Spleen (tissue), 11 donors: ENCODE data around the gene THAP7. TPM values are rescaled to one million over a fixed set of nuclear protein-coding genes. Genes with fewer than 3 reads are reported as not detected.
"Not testable (repeated sequence)": the region's sequence is repeated elsewhere in the genome, so short reads cannot be mapped to it uniquely, and the experiment has no call there.

Source experiments
- DNase-seq: peaks from one replicate; pipeline ENCODE4 v3.0.0-alpha.2; 2020
- H3K27ac ChIP-seq, 8 donors: fragments of 200-600 bp; sonication (generic) in 7 of 8; 1 replicate in 4 of 8; 2 replicates in 4 of 8; pipeline versions ENCODE4 v1.5.0 to v1.8.0; 2016 to 2021; ENCODE audit warnings: inconsistent platforms in 4 of 8, mild to moderate bottlenecking in 4 of 8, moderate library complexity in 1 of 8
- H3K27me3 ChIP-seq, 7 donors: fragments of 200-600 bp; sonication (generic) in 6 of 7; replicated peaks in 1 of 7; 1 replicate in 4 of 7; 2 replicates in 3 of 7; pipeline versions ENCODE4 v1.5.0 to v1.8.0; 2016 to 2021; ENCODE audit warnings: inconsistent platforms in 3 of 7, mild to moderate bottlenecking in 1 of 7
- H3K36me3 ChIP-seq, 6 donors: fragments of 200-600 bp; sonication (generic) in 5 of 6; 1 replicate in 4 of 6; 2 replicates in 2 of 6; pipeline versions ENCODE4 v1.5.0 to v1.8.0; 2016 to 2021; ENCODE audit warnings: inconsistent platforms in 2 of 6
- H3K4me1 ChIP-seq, 6 donors: fragments of 200-600 bp; sonication (generic) in 5 of 6; 1 replicate in 3 of 6; 2 replicates in 3 of 6; pipeline versions ENCODE4 v1.5.0 to v1.8.0; 2016 to 2021; ENCODE audit warnings: inconsistent platforms in 3 of 6
- H3K4me3 ChIP-seq, 8 donors: fragments of 200-600 bp; sonication (generic) in 7 of 8; 1 replicate in 4 of 8; 2 replicates in 4 of 8; pipeline versions ENCODE4 v1.5.0 to v1.8.0; 2016 to 2021; ENCODE audit warnings: inconsistent platforms in 4 of 8, mild to moderate bottlenecking in 4 of 8, moderate library complexity in 2 of 8
- H3K9me3 ChIP-seq, 8 donors: fragments of 200-600 bp; sonication (generic) in 7 of 8; 1 replicate in 4 of 8; 2 replicates in 4 of 8; pipeline versions ENCODE4 v1.5.0 to v1.8.0; 2016 to 2021; ENCODE audit warnings: inconsistent platforms in 4 of 8
- POLR2A ChIP-seq, 3 donors: fragments of 450-650 bp; IDR thresholded peaks; one replicate each; pipeline ENCODE4 v1.5.1; 2017; ENCODE audit warnings: antibody characterized with exemption in 3 of 3, mild to moderate bottlenecking in 1 of 3
- POLR2AphosphoS5 ChIP-seq, 3 donors: sonication (generic); formaldehyde crosslinking; IDR thresholded peaks; one replicate each; pipeline ENCODE4 v1.5.1; 2017; ENCODE audit warnings: antibody characterized with exemption in 3 of 3
- WGBS, 5 donors: extraction: QIAGEN DNeasy Blood & Tissue Kit in 3 of 5; methylation state at CpG; one replicate each; pipeline versions ENCODE4 v1.1.5 to v1.1.7; 2013 to 2018; 5-methylcytosine and 5-hydroxymethylcytosine counted together
- intact Hi-C: fragments of 100-400 bp; cut with DNase I; formaldehyde crosslinking; loops from one replicate; pipeline ENCODE4 v1.15.0; 2023; ENCODE audit warnings: low total_unique reads
- polyA plus RNA-seq, 3 donors: library from polyadenylated mRNA; stranded (reverse); fragments of 200-250 nt; gene quantifications; one replicate each; pipeline ENCODE4 v1.2.1, GENCODE V29; 2013
- total RNA-seq, 7 donors: library from RNA; depleted of rRNA in 3 of 7; stranded (reverse); fragments of >200 nt in 3 of 7; fragmentation: NEBNext Ultra II Directional in 4 of 7; extraction: Animal tissue kit (Norgen Biotek cat#: 25700) in 4 of 7; gene quantifications; one replicate each; pipeline versions ENCODE4 v1.1.0 to v1.2.1, GENCODE V29; 2016 to 2021
- TF ChIP-seq, protein P1 (sequence below), 11 experiments: fragments of 200-600 bp in 7 of 11; fragments of 450-650 bp in 4 of 11; sonication (generic) in 4 of 11; IDR thresholded peaks in 8 of 11; conservative IDR thresholded peaks in 3 of 11; 1 replicate in 7 of 11; 2 replicates in 4 of 11; pipeline versions ENCODE4 v1.4.0 to v1.8.0; 2016 to 2021; ENCODE audit warnings: antibody characterized with exemption in 11 of 11, inconsistent platforms in 4 of 11, mild to moderate bottlenecking in 1 of 11
- donor health status: healthy with polysubstance abuse.
- donor health status: DM: no; HTN: no; CAD: no; lungs with moderate emphysema.
- donor health status: DM: no; HTN: no; CAD: no.
- donor health status: Bipolar disorder and iron deficiency.
- donor health status: healthy.
- donor health status: DM: no; HTN: no; CAD: no.
- donor health status: DM: yes; HTN: yes; CAD: no.

The THAP7 gene
- total and polyA plus RNA-seq, 10 donors = 16.7 to 53.3 (median 29.6) TPM

DNA sequence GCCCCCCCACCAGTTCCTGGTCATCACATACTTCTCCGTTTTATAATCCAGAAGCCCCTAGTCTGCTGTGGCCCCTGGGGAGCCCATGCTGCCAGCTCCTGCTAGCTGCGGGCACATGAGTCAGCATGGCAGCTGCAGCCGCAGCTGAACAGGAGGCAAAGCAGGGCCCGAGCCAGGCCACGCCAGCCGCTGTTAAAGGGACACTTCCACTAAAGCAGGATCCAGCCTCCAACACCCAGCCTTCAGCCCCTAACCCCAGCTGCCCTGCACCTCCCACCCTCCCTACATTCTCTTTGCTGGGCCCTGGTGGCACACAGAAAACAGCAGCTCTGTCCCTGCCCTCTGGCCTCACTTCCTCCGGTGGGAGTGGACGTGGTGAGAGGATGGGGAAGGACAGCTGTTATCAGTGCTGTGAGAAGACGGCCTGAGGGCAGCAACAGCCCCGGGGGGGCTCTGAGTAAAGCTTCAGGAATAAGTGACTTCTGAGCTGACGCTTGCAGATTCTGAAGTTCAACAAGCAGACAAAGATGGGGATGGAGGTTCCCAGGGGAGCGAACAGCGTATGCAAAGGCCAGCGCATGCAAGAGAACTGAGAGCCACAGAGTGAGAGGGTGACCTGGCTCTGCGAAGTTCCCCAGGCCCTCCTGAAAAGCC lies 43.1 kb upstream of the THAP7 start:
- WGBS, 5 donors = 6 to 12% (median 11%) methylated on average over 10 to 15 of the region's 15 CpGs
- intact Hi-C loops = no loop called here
- peaks cover 0 to 37% (median 0%) of the 10 kb centered on the region in 7 donors for H3K27me3 ChIP-seq
- H3K4me1 ChIP-seq = peaks cover 11 to 34% (median 29%) of the 10 kb centered on the region in 6 donors
- H3K9me3 ChIP-seq = no peaks in the 10 kb centered on the region
- peak overlapping the region; percentile 12 to 55 (median 20) for H3K4me3 ChIP-seq
- DNase-seq = peak; percentile 79
- no peaks in the 10 kb centered on the region for H3K36me3 ChIP-seq
- TF ChIP-seq POLR2AphosphoS5 (IDR thresholded peaks at IDR 0.05) (no peak), POLR2A (IDR thresholded peaks at IDR 0.05) (no peak)
- TF ChIP-seq, protein P1, sequence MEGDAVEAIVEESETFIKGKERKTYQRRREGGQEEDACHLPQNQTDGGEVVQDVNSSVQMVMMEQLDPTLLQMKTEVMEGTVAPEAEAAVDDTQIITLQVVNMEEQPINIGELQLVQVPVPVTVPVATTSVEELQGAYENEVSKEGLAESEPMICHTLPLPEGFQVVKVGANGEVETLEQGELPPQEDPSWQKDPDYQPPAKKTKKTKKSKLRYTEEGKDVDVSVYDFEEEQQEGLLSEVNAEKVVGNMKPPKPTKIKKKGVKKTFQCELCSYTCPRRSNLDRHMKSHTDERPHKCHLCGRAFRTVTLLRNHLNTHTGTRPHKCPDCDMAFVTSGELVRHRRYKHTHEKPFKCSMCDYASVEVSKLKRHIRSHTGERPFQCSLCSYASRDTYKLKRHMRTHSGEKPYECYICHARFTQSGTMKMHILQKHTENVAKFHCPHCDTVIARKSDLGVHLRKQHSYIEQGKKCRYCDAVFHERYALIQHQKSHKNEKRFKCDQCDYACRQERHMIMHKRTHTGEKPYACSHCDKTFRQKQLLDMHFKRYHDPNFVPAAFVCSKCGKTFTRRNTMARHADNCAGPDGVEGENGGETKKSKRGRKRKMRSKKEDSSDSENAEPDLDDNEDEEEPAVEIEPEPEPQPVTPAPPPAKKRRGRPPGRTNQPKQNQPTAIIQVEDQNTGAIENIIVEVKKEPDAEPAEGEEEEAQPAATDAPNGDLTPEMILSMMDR (IDR thresholded peaks at IDR 0.05 in 8 of 11, conservative IDR thresholded peaks at IDR 0.05 in 3 of 11) = no peak
- peak overlapping the region in 5 of 8 donors; percentile 20 to 79 (median 62) for H3K27ac ChIP-seq

DNA sequence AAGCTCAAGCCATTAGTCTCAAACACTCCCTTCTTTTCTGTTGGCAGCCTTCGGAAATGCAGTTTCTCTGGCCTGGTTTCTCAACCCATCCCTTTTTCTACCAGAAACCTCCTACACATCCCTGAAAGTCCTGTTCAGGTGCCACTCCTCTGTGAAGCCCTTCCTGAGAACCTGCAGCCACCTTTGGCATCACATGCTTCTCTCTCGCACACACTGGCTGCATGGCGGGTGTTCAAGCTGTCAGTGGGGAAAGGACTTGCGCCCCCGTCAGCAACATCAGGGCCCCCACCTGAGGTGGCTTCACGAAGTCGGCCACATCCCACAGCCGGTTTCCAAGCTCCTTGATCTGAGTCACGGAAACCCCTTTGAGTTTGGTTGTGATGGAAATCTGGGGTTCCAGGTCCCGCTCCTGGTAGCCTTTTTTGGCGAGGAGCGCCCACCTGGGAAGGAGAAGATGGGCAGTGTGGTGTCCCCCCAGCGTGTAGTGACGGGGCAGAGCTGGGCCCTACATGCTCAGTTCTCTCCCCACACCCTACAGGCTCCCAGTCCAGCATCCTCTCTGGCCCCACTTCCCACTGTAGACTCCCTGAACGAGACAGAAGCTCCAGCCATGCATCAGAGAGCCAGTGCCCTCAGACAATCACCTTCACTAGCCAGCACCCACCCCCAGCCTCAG lies 42.1 kb upstream of the THAP7 start:
- DNase-seq = peak; percentile 36
- intact Hi-C loops = no loop called here
- Histone ChIP-seq H3K9me3 (no peaks in the 10 kb centered on the region), H3K27me3 (peaks cover 0 to 37% (median 0%) of the 10 kb centered on the region in 7 donors), H3K36me3 (no peaks in the 10 kb centered on the region), H3K4me1 (peaks cover 11 to 34% (median 29%) of the 10 kb centered on the region in 6 donors), H3K27ac (peak overlapping the region in 4 of 8 donors; percentile 49 to 79 (median 66)), H3K4me3 (peak overlapping the region in 2 of 8 donors; percentile 38 to 55)
- no peak for TF ChIP-seq POLR2AphosphoS5 (IDR thresholded peaks at IDR 0.05)
- no peak for TF ChIP-seq POLR2A (IDR thresholded peaks at IDR 0.05)
- 85 to 92% (median 86%) methylated on average over 11 to 15 of the region's 15 CpGs for WGBS, 5 donors

DNA sequence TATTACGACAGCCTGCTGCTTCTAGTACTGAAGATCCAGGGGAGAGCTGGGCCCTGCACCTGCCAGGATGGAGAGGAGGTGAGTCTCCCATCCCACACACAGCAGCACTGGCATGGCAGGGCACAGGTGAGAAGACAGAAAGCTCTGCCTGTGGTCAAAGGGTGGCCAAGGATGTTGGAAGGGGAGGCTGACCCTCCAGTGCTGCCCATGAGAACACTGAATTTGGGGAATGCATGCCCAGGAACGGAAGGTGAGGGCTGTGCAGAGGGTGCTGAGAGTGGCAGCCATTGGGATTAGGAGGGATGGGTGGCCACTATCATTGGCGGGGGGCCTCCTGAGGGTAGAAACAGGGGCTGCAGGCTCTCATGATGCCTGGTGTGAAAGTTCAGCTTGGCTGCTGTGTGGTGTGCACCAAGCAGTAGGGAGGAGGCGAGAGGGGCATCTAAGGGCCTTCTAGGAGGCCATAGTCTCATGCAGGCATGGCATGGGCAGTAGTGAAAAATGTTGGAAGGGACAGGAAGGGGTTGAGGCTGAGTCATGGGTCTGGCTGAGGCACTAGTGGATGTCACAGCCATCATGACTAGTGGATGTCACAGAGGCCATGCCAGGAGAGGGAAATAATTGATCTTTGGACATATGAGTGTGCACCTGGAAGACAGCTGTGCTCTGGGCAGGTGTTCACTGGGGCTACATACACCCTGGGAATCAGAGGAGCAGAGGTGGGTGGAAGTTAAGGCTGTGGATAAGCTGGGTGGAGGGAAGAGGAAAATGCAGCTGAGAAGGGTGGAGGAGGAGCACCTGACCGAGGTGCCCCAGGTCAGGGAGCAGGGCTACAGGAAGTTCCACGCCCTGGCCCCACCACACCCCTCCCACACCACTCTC lies 41.3 kb upstream of the THAP7 start:
- Histone ChIP-seq H3K27me3 (peaks cover 0 to 37% (median 0%) of the 10 kb centered on the region in 7 donors), H3K4me1 (peaks cover 11 to 34% (median 29%) of the 10 kb centered on the region in 6 donors), H3K36me3 (no peaks in the 10 kb centered on the region), H3K9me3 (no peaks in the 10 kb centered on the region), H3K4me3 (no peak overlapping the region), H3K27ac (peak overlapping the region in 2 of 8 donors; percentile 69 to 79)
- intact Hi-C loops = no loop called here
- WGBS, 5 donors = 78 to 82% (median 80%) methylated on average over 6 of the region's 6 CpGs
- no peak for TF ChIP-seq POLR2AphosphoS5 (IDR thresholded peaks at IDR 0.05)
- TF ChIP-seq POLR2A (IDR thresholded peaks at IDR 0.05) = no peak
- DNase-seq = peak; percentile 22

DNA sequence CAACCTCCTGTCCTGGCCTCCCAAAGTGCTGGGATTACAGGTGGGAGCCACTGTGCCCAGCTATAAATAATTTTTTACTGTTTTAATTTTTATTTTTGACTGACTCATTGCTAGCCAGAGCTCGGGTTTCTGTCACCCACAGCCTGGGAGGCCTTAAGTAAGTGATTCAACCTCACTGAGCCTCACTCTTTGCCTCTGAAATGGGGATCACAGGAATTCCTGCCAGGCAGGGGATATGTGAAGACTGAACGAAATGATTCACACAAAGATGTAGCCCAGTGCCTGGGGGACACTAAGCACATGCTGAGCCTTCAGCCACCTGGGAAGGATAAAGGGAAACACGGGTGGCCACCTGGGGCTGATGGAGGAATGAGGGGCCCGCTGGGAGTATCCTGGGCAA lies 40.0 kb upstream of the THAP7 start:
- Histone ChIP-seq H3K4me3 (no peak overlapping the region), H3K27me3 (peaks cover 0 to 37% (median 0%) of the 10 kb centered on the region in 7 donors), H3K36me3 (no peaks in the 10 kb centered on the region), H3K27ac (no peak overlapping the region), H3K4me1 (peaks cover 11 to 34% (median 29%) of the 10 kb centered on the region in 6 donors), H3K9me3 (no peaks in the 10 kb centered on the region)
- intact Hi-C loops = no loop called here
- 71 to 89% (median 87%) methylated on average over 4 of the region's 4 CpGs for WGBS, 5 donors
- no peak for DNase-seq
- TF ChIP-seq POLR2AphosphoS5 (IDR thresholded peaks at IDR 0.05) (no peak), POLR2A (IDR thresholded peaks at IDR 0.05) (no peak)
- TF ChIP-seq, protein P1 (IDR thresholded peaks at IDR 0.05 in 8 of 11, conservative IDR thresholded peaks at IDR 0.05 in 3 of 11) = no peak

DNA sequence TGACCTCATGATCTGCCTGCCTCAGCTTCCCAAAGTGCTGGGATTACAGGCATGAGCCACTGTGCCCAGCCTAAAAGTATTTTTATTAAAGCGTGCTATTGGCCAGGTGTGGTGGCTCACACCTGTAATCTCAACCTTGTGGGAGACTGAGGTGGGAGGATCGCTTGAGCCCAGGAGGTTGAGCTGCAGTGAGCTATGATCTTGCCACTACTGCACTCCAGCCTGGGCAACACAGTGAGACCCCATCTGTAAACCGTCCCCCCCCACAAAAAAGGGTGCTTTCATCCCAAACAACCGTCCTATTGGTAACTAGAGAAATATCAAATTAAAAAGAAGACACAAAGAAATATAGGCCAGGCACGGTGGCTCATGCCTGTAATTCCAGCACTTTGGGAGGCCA lies 37.2 kb upstream of the THAP7 start:
- H3K36me3 ChIP-seq, H3K9me3 ChIP-seq, intact Hi-C loops, H3K4me3 ChIP-seq: not testable (repeated sequence)
- peaks cover 0 to 13% (median 10%) of the 10 kb centered on the region in 6 donors for H3K4me1 ChIP-seq
- H3K27ac ChIP-seq = peak overlapping the region in 6 of 8 donors; percentile 20 to 74 (median 62)
- DNase-seq = peak; percentile 6
- peaks cover 0 to 15% (median 0%) of the 10 kb centered on the region in 7 donors for H3K27me3 ChIP-seq
- WGBS, 5 donors = 89 to 93% (median 90%) methylated on average over 5 of the region's 5 CpGs
